ENCODE measurements around the gene KIAA2012.
"Not testable (repeated sequence)": the region's sequence is repeated elsewhere in the genome, so short reads cannot be mapped to it uniquely, and the experiment has no call there.

The KIAA2012 gene

GRCh38 chr2:202121532-202122162 is 48.6 kb downstream of the KIAA2012 start:
- DNase-seq: peak in 1 of 2 donors; percentile 18

- DNase-seq: no peak
Measured at GRCh38 chr2:202122163-202122540, 49.1 kb downstream of the KIAA2012 start.

GRCh38 chr2:202122980-202123720 is 50.1 kb downstream of the KIAA2012 start:
- DNase-seq: no peak

GRCh38 chr2:202124286-202124685 is 51.2 kb downstream of the KIAA2012 start:
- DNase-seq: no peak

- no peak for DNase-seq
Measured at GRCh38 chr2:202127687-202128331, 54.8 kb downstream of the KIAA2012 start.

GRCh38 chr2:202129841-202130240 is 56.8 kb downstream of the KIAA2012 start:
- DNase-seq: no peak

- no peak for DNase-seq
Measured at GRCh38 chr2:202133200-202133908, 60.3 kb downstream of the KIAA2012 start.

- DNase-seq: no peak
Measured at GRCh38 chr2:202133909-202134265, 60.8 kb downstream of the KIAA2012 start.

- no peak for DNase-seq
Measured at GRCh38 chr2:202135091-202135874, 62.2 kb downstream of the KIAA2012 start.

GRCh38 chr2:202136039-202136438 is 63.0 kb downstream of the KIAA2012 start:
- DNase-seq: not testable (repeated sequence)

- DNase-seq: no peak
Measured at GRCh38 chr2:202136526-202136925, 63.5 kb downstream of the KIAA2012 start.

- no peak for DNase-seq
Measured at GRCh38 chr2:202140522-202141252, 67.6 kb downstream of the KIAA2012 start.

GRCh38 chr2:202141329-202141947 is 68.4 kb downstream of the KIAA2012 start:
- DNase-seq: no peak

- DNase-seq: no peak
Measured at GRCh38 chr2:202142540-202142939, 69.5 kb downstream of the KIAA2012 start.

- no peak for DNase-seq
Measured at GRCh38 chr2:202147775-202148174, 74.7 kb downstream of the KIAA2012 start.

GRCh38 chr2:202148515-202149154 is 75.6 kb downstream of the KIAA2012 start:
- no peak for DNase-seq

GRCh38 chr2:202149155-202149762 is 76.2 kb downstream of the KIAA2012 start:
- no peak for DNase-seq

- DNase-seq: no peak
Measured at GRCh38 chr2:202149936-202150335, 76.9 kb downstream of the KIAA2012 start.

GRCh38 chr2:202152104-202152715 is 79.2 kb downstream of the KIAA2012 start:
- DNase-seq: no peak

GRCh38 chr2:202154613-202155012 is 81.6 kb downstream of the KIAA2012 start:
- DNase-seq: no peak
